ENCODE measurements around the gene DOK3.

GRCh38 chr5:177503351-177504085 lies 6.1 kb downstream of the DOK3 start:
- TF ChIP-seq REST (IDR thresholded peaks at IDR 0.05; ENCODE audit: insufficient read depth in 1 of 2, low read depth in 2 of 2, low read length in 1 of 2) (no peak), CTCF (IDR thresholded peaks at IDR 0.05) (no peak)
